A673 (cell line): Measurements from ENCODE around the gene AGTPBP1. TPM values are rescaled to one million over a fixed set of nuclear protein-coding genes. Genes with fewer than 3 reads are reported as not detected.

Experiments used
- BruUV-seq: library from RNA; stranded (reverse); fragments of 400-500 nt; replicated peaks from 2 replicates; lab custom pipeline; 2021; lab: Mats Ljungman, UMichigan
- CTCF ChIA-PET: fragments of 300-600 bp; sonication (Branson Sonifier 250); formaldehyde crosslinking; loops from one replicate; lab custom pipeline; 2022; ENCODE audit warnings: antibody characterized with exemption; lab: Charles Lee
- POLR2A ChIA-PET: fragments of 300-600 bp; sonication (Branson Sonifier 250); formaldehyde crosslinking; loops from one replicate; lab custom pipeline; 2022; ENCODE audit warnings: antibody characterized with exemption; ENCODE audit not compliant: low non-redundant PET; lab: Charles Lee
- DNase-seq: peaks from one replicate; pipeline ENCODE4 v3.0.0-alpha.2; 2015; ENCODE audit warnings: low spot score
- H3K27ac ChIP-seq: fragments of 200-600 bp; sonication (generic); 2 replicates; pipeline ENCODE4 v1.5.1; 2016; ENCODE audit warnings: mixed run types, low read depth, mild to moderate bottlenecking, mixed read lengths, antibody characterized with exemption, low read length; ENCODE audit not compliant: poor library complexity, severe bottlenecking
- H3K27me3 ChIP-seq: fragments of 200-600 bp; sonication (generic); replicated peaks from 2 replicates; pipeline ENCODE4 v1.6.1; 2017; ENCODE audit warnings: mixed run types, low read depth, mild to moderate bottlenecking, mixed read lengths, antibody characterized with exemption, low read length; ENCODE audit not compliant: insufficient read depth, poor library complexity
- H3K36me3 ChIP-seq: fragments of 200-600 bp; sonication (generic); 2 replicates; pipeline ENCODE4 v1.6.1; 2016; ENCODE audit warnings: mixed run types, mild to moderate bottlenecking, mixed read lengths, antibody characterized with exemption, low read length; ENCODE audit not compliant: insufficient read depth, poor library complexity, severe bottlenecking
- H3K4me1 ChIP-seq: fragments of 200-600 bp; sonication (generic); 2 replicates; pipeline ENCODE4 v1.6.1; 2017; ENCODE audit warnings: mixed run types, mild to moderate bottlenecking, mixed read lengths, antibody characterized with exemption, low read length; ENCODE audit not compliant: insufficient read depth, poor library complexity, severe bottlenecking
- H3K4me3 ChIP-seq: fragments of 200-600 bp; sonication (generic); 2 replicates; pipeline ENCODE4 v1.5.1; 2016; ENCODE audit warnings: low read depth, mixed run types, mild to moderate bottlenecking, mixed read lengths, low read length; ENCODE audit not compliant: poor library complexity, severe bottlenecking
- H3K9me3 ChIP-seq: fragments of 200-600 bp; sonication (generic); 2 replicates; pipeline ENCODE4 v1.6.1; 2016; ENCODE audit warnings: mixed run types, low read depth, mild to moderate bottlenecking, mixed read lengths, antibody characterized with exemption, low read length; ENCODE audit not compliant: poor library complexity, severe bottlenecking
- EZH2 ChIP-seq: fragments of 200-600 bp; sonication (generic); IDR thresholded peaks from 2 replicates; pipeline ENCODE4 v1.6.1; 2017; ENCODE audit warnings: borderline replicate concordance, low read depth, mild to moderate bottlenecking, mixed read lengths, antibody characterized with exemption, low read length; ENCODE audit not compliant: poor library complexity, severe bottlenecking
- intact Hi-C: fragments of 100-400 bp; cut with micrococcal nuclease; formaldehyde crosslinking; loops from one replicate; pipeline ENCODE4 v1.10.0; 2022; ENCODE audit not compliant: unreplicated experiment
- total RNA-seq: library from RNA; stranded (reverse); gene quantifications from 2 replicates; pipeline ENCODE4 v1.2.3, GENCODE V29; 2021
- TF ChIP-seq, protein P1 (sequence below): fragments of 300-800, 200-600 bp; sonication (generic); conservative IDR thresholded peaks from 2 replicates; pipeline ENCODE4 v1.5.1; 2017; ENCODE audit warnings: low read depth, mild to moderate bottlenecking, antibody characterized with exemption, low read length, moderate library complexity, mixed read lengths

Gene AGTPBP1
- total RNA-seq, 1 experiment from 2014 or later = 24.7 TPM

- no peak overlapping the region for H3K27ac ChIP-seq
- POLR2A ChIA-PET = no interaction called here
- no peaks in the 10 kb centered on the region for H3K4me1 ChIP-seq
- H3K27me3 ChIP-seq = no peaks in the 10 kb centered on the region
- no peak overlapping the region for H3K4me3 ChIP-seq
- intact Hi-C loops = no loop called here
- DNase-seq = no peak
- H3K36me3 ChIP-seq = no peaks in the 10 kb centered on the region
- H3K9me3 ChIP-seq = no peaks in the 10 kb centered on the region
- no TSS peak for BruUV-seq
- TF ChIP-seq, protein P1, sequence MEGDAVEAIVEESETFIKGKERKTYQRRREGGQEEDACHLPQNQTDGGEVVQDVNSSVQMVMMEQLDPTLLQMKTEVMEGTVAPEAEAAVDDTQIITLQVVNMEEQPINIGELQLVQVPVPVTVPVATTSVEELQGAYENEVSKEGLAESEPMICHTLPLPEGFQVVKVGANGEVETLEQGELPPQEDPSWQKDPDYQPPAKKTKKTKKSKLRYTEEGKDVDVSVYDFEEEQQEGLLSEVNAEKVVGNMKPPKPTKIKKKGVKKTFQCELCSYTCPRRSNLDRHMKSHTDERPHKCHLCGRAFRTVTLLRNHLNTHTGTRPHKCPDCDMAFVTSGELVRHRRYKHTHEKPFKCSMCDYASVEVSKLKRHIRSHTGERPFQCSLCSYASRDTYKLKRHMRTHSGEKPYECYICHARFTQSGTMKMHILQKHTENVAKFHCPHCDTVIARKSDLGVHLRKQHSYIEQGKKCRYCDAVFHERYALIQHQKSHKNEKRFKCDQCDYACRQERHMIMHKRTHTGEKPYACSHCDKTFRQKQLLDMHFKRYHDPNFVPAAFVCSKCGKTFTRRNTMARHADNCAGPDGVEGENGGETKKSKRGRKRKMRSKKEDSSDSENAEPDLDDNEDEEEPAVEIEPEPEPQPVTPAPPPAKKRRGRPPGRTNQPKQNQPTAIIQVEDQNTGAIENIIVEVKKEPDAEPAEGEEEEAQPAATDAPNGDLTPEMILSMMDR = no peak
- no peak for TF ChIP-seq EZH2
- CTCF ChIA-PET = no interaction called here
These were observed 24.5 kb downstream of the AGTPBP1 start for GRCh38 chr9:85717220-85717619.

- Histone ChIP-seq H3K27me3 (no peaks in the 10 kb centered on the region), H3K4me3 (no peak overlapping the region), H3K9me3 (no peaks in the 10 kb centered on the region), H3K4me1 (no peaks in the 10 kb centered on the region), H3K27ac (no peak overlapping the region), H3K36me3 (no peaks in the 10 kb centered on the region)
- DNase-seq = no peak
- ChIA-PET CTCF (no interaction called here), POLR2A (no interaction called here)
- intact Hi-C loops = no loop called here
- no TSS peak for BruUV-seq
- TF ChIP-seq, protein P1 = peak; percentile 43
- no peak for TF ChIP-seq EZH2
These were observed 25.5 kb downstream of the AGTPBP1 start for GRCh38 chr9:85716031-85716877.

GRCh38 chr9:85715587-85715986 is 26.2 kb downstream of the AGTPBP1 start:
- no TSS peak for BruUV-seq
- DNase-seq = no peak
- intact Hi-C loops = no loop called here
- CTCF ChIA-PET = no interaction called here
- Histone ChIP-seq H3K4me1 (no peaks in the 10 kb centered on the region), H3K27me3 (no peaks in the 10 kb centered on the region), H3K4me3 (no peak overlapping the region), H3K9me3 (no peaks in the 10 kb centered on the region), H3K27ac (no peak overlapping the region), H3K36me3 (no peaks in the 10 kb centered on the region)
- no peak for TF ChIP-seq EZH2
- TF ChIP-seq, protein P1 = no peak
- POLR2A ChIA-PET = no interaction called here
